Activated CD8-positive, alpha-beta memory T cell treated with anti-CD3 and anti-CD28 coated beads, Interleukin-2, amount 10 ng/mL, durations not matched to agents 7 days and 5 days (primary cell): ENCODE results near the gene PDCL2. TPM values are rescaled to one million over a fixed set of nuclear protein-coding genes. Genes with fewer than 3 reads are reported as not detected.
"Not testable (repeated sequence)": the region's sequence is repeated elsewhere in the genome, so short reads cannot be mapped to it uniquely, and the experiment has no call there.

Source experiments
- ATAC-seq: fragments of 150-1000 bp; cut with Tn5 transposase; one replicate; pipeline ENCODE4 v1.10.0; 2021; ENCODE audit warnings: moderate library complexity
- CTCF ChIA-PET: fragments of 350-600 bp; sonication (Branson Sonifier 250); formaldehyde crosslinking; loops from one replicate; lab custom pipeline; 2021; ENCODE audit warnings: antibody characterized with exemption; lab: Charles Lee
- DNase-seq: peaks from one replicate; pipeline ENCODE4 v3.0.0-alpha.2; 2020
- H3K27ac Mint-ChIP-seq: one replicate; pipeline ENCODE4 v1.8.0; 2021; ENCODE audit warnings: mild to moderate bottlenecking, mixed read lengths
- H3K27me3 Mint-ChIP-seq: one replicate; pipeline ENCODE4 v1.8.0; 2021; ENCODE audit warnings: mixed read lengths
- H3K36me3 Mint-ChIP-seq: one replicate; pipeline ENCODE4 v1.8.0; 2021; ENCODE audit warnings: mild to moderate bottlenecking, mixed read lengths
- H3K4me1 Mint-ChIP-seq: one replicate; pipeline ENCODE4 v1.8.0; 2021; ENCODE audit warnings: mixed read lengths
- H3K4me3 Mint-ChIP-seq: one replicate; pipeline ENCODE4 v1.8.0; 2021; ENCODE audit warnings: mild to moderate bottlenecking, moderate library complexity, mixed read lengths
- H3K9me3 Mint-ChIP-seq: one replicate; pipeline ENCODE4 v1.8.0; 2022; ENCODE audit warnings: low read depth, mixed read lengths
- total RNA-seq, 2 experiments: library from RNA; stranded (reverse); gene quantifications; one replicate each; pipeline ENCODE4 v1.2.3, GENCODE V29; 2021

PDCL2 gene
- total RNA-seq: not detected

DNA sequence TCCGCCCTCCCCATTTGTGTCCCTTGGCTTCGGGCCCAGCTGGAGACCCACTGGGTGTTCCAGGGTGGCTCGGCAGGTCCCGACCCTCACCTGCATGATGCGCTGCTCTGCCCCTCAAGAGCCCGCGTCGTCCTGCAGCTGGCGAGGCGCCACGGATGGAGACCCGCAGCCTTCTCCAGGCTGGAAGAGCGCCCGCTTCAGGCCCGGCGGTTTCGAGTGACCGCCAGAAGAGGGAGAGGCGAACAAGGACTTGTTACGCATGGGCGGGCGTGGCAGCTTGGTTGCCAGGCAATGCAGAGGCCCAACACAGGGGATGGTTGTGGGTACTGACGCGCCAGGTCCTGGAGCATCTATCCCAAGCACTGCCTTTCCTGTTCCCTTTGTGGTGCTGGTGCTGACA lies at the start of gene PDCL2:
Gene PDCL2, minus strand, starts transcription at position 232 of the 400 bp plus-strand sequence. Its CDS starts 136 bp downstream, at position 96.
- Mint-ChIP-seq H3K27ac (no peak within 1 kb of the TSS), H3K36me3 (no peaks in the 10 kb centered on the region), H3K4me1 (no peaks in the 10 kb centered on the region), H3K27me3 (peaks cover 15% of the 10 kb centered on the region), H3K9me3 (no peaks in the 10 kb centered on the region), H3K4me3 (no peak within 1 kb of the TSS)
- ATAC-seq (no peak), DNase-seq (no peak)
- CTCF ChIA-PET: no interaction called here

DNA sequence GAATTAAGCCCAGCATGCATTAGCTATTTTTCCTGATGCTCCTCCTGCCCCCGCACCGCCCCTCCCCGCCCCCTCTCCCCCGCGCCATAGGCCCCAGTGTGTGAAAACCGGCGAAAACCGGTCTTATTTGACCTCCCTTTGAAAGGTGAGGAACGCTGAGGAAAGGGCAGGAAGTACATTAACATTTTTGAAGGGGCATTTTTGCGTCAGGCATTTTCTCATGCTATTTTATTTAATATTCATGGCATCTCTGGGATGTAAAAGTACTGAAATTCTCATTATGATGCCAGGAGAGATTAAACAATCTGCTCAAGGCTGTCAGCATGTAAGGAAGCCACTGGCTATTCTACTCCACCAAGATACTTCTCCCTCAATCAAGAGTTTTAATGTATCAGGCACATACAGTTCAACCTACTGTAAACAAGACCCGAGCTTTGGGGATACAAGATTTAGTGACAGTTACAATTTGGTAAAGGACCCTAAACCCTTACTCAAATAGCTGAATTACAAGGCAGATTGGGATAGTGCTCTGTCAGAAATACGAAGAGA lies 45.3 kb upstream of the PDCL2 start:
- no peak for ATAC-seq
- Mint-ChIP-seq H3K9me3 (no peaks in the 10 kb centered on the region), H3K36me3 (no peaks in the 10 kb centered on the region), H3K27me3 (peaks cover 71% of the 10 kb centered on the region), H3K4me1 (peaks cover 13% of the 10 kb centered on the region), H3K27ac (no peak overlapping the region), H3K4me3 (no peak overlapping the region)
- CTCF ChIA-PET: no interaction called here
- DNase-seq: no peak

DNA sequence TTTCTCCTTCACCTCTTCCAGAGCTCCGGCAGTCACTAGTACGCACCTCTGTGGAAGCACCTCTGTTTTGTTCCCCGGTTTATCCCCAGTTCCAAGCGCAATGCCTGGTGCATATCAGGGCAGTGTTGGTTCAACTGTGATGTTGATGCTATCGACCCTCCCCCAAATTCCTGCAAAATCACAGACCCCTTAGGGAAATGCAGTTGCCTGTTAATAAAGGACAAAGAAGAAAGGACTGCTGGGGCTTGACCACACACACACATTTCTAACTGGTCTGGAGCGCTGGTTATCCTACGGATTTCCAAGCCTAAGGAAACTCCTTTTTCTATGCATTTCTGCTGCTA lies 44.6 kb upstream of the PDCL2 start:
- H3K36me3 Mint-ChIP-seq: no peaks in the 10 kb centered on the region
- no peak overlapping the region for H3K27ac Mint-ChIP-seq
- ATAC-seq (no peak), DNase-seq (no peak)
- H3K27me3 Mint-ChIP-seq: peaks cover 75% of the 10 kb centered on the region
- peak overlapping the region; percentile 60 for H3K4me3 Mint-ChIP-seq
- no peaks in the 10 kb centered on the region for H3K9me3 Mint-ChIP-seq
- H3K4me1 Mint-ChIP-seq: peaks cover 13% of the 10 kb centered on the region
- CTCF ChIA-PET: interaction anchor here (1.4 kb wide), 1 partner anchor 324 kb away, joined by 4 read pairs; no protein-coding TSS in a partner anchor

DNA sequence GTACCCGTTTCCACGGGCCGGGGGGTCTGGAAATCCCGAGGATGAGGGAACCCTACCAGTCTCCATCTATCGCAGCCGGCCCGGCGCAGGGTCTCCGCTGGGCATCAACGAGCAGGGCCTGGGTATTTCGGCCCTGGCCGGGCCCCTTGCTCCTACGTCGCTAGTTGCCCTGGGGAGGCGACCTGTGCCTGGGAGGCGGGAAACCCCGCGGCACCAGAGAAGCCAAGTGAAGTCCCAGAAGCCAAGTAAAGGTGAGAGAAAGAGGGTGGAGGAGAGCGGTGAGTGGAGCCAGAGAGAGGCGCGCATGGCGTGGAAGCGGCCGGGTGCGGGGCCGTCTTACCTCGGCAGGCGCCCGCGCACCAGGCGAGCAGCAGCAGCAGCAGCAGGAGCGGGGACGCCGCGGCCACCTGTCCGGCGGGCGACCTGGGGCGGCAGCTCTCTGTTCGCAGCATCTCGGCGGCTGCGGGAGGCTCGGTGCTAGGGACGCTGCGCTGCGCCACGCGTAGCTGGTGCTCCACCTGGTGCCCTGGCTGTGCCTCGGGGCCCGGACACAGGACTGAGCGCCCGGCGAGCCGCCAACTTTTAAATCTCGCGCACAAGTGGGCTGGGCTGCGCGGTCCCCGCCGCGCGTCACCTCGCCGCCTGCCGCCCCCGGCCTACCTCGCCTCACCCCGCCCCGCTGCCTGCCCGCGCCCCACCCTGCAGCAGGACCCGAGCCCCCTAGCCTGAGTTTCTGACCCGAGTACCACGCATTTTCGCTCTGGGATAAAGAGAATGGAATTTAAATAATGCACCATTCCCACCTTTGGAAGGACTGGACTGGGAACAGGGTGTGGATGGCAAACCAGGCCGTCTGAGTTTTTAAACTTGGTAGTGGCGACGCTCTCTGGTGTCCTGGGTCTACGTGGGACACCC lies 44.0 kb upstream of the PDCL2 start, which contains the start of gene NMU:
Gene NMU, minus strand, starts transcription at position 558 of the 915 bp plus-strand sequence. Its CDS starts 106 bp downstream, at position 452.
- Mint-ChIP-seq H3K4me3 (peak within 1 kb of the TSS; percentile 60), H3K9me3 (no peaks in the 10 kb centered on the region), H3K27ac (no peak within 1 kb of the TSS), H3K36me3 (no peaks in the 10 kb centered on the region), H3K27me3 (peaks cover 78% of the 10 kb centered on the region), H3K4me1 (peaks cover 13% of the 10 kb centered on the region)
- CTCF ChIA-PET: interaction anchor here (1.3 to 1.4 kb wide), 2 partner anchors 82 to 323 kb away, joined by 3 to 4 read pairs; no protein-coding TSS in a partner anchor
- DNase-seq (peak; percentile 56), ATAC-seq (peak; percentile 92)

DNA sequence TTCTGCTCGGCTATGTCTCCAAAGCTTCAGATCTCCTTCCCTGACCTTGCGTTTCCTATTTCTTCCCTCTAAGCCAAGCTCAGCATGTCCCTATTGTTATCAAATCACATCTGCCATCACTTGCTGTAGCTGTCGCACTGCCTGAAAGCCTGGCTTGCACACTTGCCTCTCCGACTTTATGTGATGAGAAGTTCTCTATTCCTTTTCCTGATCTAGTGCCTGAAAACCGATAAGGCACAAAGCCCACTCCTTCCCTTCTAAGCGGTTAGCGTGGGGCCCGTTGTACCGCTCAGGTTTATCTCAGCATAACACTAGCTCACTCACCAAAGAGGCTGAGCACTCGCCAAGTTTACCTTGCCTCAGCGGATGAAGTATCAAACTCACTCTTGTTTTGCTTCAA lies 43.2 kb upstream of the PDCL2 start:
- Mint-ChIP-seq H3K27me3 (peaks cover 80% of the 10 kb centered on the region), H3K4me1 (peaks cover 13% of the 10 kb centered on the region), H3K27ac (no peak overlapping the region), H3K9me3 (no peaks in the 10 kb centered on the region), H3K4me3 (peak overlapping the region; percentile 60), H3K36me3 (no peaks in the 10 kb centered on the region)
- CTCF ChIA-PET: interaction anchor here (1.3 kb wide), 1 partner anchor 81 kb away, joined by 3 read pairs; no protein-coding TSS in a partner anchor
- no peak for DNase-seq
- ATAC-seq: no peak

- H3K4me1 Mint-ChIP-seq: peaks cover 13% of the 10 kb centered on the region
- H3K27me3 Mint-ChIP-seq: peaks cover 78% of the 10 kb centered on the region
- DNase-seq: no peak
- no peak overlapping the region for H3K4me3 Mint-ChIP-seq
- CTCF ChIA-PET: interaction anchor here (1.3 kb wide), 1 partner anchor 80 kb away, joined by 3 read pairs; no protein-coding TSS in a partner anchor
- no peaks in the 10 kb centered on the region for H3K9me3 Mint-ChIP-seq
- no peak overlapping the region for H3K27ac Mint-ChIP-seq
- no peaks in the 10 kb centered on the region for H3K36me3 Mint-ChIP-seq
- no peak for ATAC-seq
These were observed 42.5 kb upstream of the PDCL2 start for GRCh38 chr4:55634417-55635128.

DNA sequence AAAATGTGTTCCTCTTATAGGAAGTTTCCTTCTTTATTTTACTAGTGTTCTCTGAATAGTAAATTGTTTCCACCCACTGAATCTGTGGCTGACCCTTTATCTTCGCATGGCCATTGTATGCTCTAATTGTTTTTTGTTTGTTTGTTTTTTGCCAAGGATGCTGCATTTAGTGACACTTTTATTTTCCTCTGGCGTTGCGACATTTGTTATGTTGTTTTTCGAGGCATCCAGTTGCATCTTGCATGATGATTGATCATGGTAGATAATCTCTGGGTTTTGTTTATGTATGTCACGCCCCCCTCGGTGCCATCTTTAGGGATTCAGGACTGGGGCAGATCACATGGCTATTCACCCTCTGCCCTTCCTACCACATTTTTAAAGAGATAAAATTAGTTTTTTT lies 41.9 kb upstream of the PDCL2 start:
- H3K27ac Mint-ChIP-seq: no peak overlapping the region

GRCh38 chr4:55625835-55626234 lies 33.8 kb upstream of the PDCL2 start:
- DNase-seq: no peak
- CTCF ChIA-PET: no interaction called here
- H3K36me3 Mint-ChIP-seq: no peaks in the 10 kb centered on the region
- no peak overlapping the region for H3K4me3 Mint-ChIP-seq
- H3K9me3 Mint-ChIP-seq: no peaks in the 10 kb centered on the region
- no peak for ATAC-seq
- no peak overlapping the region for H3K27ac Mint-ChIP-seq
- H3K27me3 Mint-ChIP-seq: peaks cover 9% of the 10 kb centered on the region
- H3K4me1 Mint-ChIP-seq: no peaks in the 10 kb centered on the region

More for the DNA sequence above, 41.9 kb upstream of the PDCL2 start:
- CTCF ChIA-PET: no interaction called here
- H3K4me3 Mint-ChIP-seq: no peak overlapping the region
- H3K36me3 Mint-ChIP-seq: no peaks in the 10 kb centered on the region
- no peaks in the 10 kb centered on the region for H3K9me3 Mint-ChIP-seq
- DNase-seq: no peak
- no peak for ATAC-seq
- peaks cover 13% of the 10 kb centered on the region for H3K4me1 Mint-ChIP-seq
- H3K27me3 Mint-ChIP-seq: peaks cover 72% of the 10 kb centered on the region

GRCh38 chr4:55624063-55624462 lies 32.0 kb upstream of the PDCL2 start:
- H3K27me3 Mint-ChIP-seq, ATAC-seq, H3K4me1 Mint-ChIP-seq, CTCF ChIA-PET, H3K36me3 Mint-ChIP-seq, DNase-seq, H3K9me3 Mint-ChIP-seq, H3K4me3 Mint-ChIP-seq, H3K27ac Mint-ChIP-seq: not testable (repeated sequence)

GRCh38 chr4:55618546-55619143 lies 26.6 kb upstream of the PDCL2 start:
- CTCF ChIA-PET: interaction anchor here (0.6 kb wide), 1 partner anchor 29 kb away, joined by 5 read pairs; no protein-coding TSS in a partner anchor
- H3K4me1 Mint-ChIP-seq: peaks cover 17% of the 10 kb centered on the region
- H3K36me3 Mint-ChIP-seq: no peaks in the 10 kb centered on the region
- peak overlapping the region; percentile 1 for H3K4me3 Mint-ChIP-seq
- no peak for DNase-seq
- no peak for ATAC-seq
- H3K27me3 Mint-ChIP-seq: peaks cover 8% of the 10 kb centered on the region
- H3K27ac Mint-ChIP-seq: no peak overlapping the region
- no peaks in the 10 kb centered on the region for H3K9me3 Mint-ChIP-seq

DNA sequence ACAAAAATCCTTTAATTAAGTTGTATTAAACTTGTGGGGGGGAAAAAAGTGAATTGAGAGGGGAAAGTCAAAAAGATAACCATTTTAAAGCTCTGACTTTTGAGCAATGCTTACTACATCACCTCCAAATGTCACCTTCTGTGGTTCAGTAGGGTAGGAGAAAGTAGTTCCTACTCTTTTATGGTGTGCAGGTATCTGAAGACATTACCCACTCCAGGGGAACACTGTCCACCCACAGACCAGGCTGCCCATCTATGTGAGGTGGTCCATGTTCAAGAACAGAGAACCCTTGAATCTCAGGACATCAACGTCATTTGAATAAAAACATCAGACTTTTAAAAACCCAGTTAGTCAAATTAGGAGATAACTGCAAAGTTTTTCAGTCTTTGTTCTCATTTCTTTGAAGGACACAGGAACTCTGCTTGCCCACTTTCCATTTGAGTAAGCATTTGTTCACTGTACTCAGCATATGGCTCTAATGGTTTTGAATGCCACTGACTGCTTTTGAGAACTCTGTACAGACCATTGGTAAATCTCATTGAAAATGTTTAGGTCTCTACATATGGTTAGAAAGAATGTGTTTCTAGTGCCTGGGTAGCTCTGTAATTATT lies 25.6 kb upstream of the PDCL2 start:
- Mint-ChIP-seq H3K27me3 (peaks cover 8% of the 10 kb centered on the region), H3K9me3 (no peaks in the 10 kb centered on the region), H3K4me3 (no peak overlapping the region), H3K27ac (no peak overlapping the region), H3K36me3 (no peaks in the 10 kb centered on the region), H3K4me1 (peaks cover 17% of the 10 kb centered on the region)
- CTCF ChIA-PET: interaction anchor here (0.6 kb wide), 1 partner anchor 28 kb away, joined by 5 read pairs; no protein-coding TSS in a partner anchor
- ATAC-seq (peak; percentile 68), DNase-seq (no peak)

- Mint-ChIP-seq H3K4me1 (peaks cover 17% of the 10 kb centered on the region), H3K9me3 (no peaks in the 10 kb centered on the region), H3K27me3 (peaks cover 8% of the 10 kb centered on the region), H3K36me3 (no peaks in the 10 kb centered on the region), H3K4me3 (no peak overlapping the region), H3K27ac (no peak overlapping the region)
- no peak for DNase-seq
- ATAC-seq: no peak
- CTCF ChIA-PET: no interaction called here
These were observed 23.0 kb upstream of the PDCL2 start for GRCh38 chr4:55615008-55615407.
